GM10266 (cell line): ENCODE measurements around the gene PRDM5.

ENCODE experiments used
- DNase-seq: peaks from one replicate; pipeline ENCODE4 v3.0.0; 2012; ENCODE audit errors: extremely low spot score
- CTCF ChIP-seq: IDR thresholded peaks from 2 replicates; pipeline ENCODE4 v1.5.1; 2012; ENCODE audit warnings: mild to moderate bottlenecking, low read depth; ENCODE audit not compliant: control insufficient read depth, insufficient read depth; ENCODE audit errors: missing control alignments

The PRDM5 gene

DNA sequence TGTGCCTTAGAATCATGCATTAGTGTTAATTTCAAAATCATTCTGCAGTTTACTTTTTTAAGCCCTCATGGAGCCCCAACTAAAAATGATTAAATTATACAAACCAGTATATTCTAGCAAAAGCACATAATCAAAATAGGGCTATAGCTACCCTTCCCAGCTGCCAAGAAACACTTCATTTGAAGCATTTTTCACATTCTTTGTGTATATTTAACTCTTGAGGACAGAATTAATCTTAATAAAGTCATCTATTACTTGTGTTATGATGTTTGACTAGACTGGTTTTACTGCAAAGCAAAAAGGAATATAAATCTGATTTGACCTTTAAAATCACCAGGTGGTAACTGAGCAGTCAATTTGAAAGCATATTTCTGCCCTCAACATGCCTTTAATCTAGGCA, 145.1 kb downstream of the PRDM5 start:
- TF ChIP-seq CTCF = no peak
- DNase-seq = no peak

GRCh38 chr4:120775431-120775830, 147.1 kb downstream of the PRDM5 start:
- DNase-seq = no peak
- TF ChIP-seq CTCF = no peak

GRCh38 chr4:120773641-120774040, 148.9 kb downstream of the PRDM5 start:
- no peak for DNase-seq
- no peak for TF ChIP-seq CTCF

GRCh38 chr4:120771907-120772306, 150.6 kb downstream of the PRDM5 start:
- no peak for TF ChIP-seq CTCF
- no peak for DNase-seq

DNA sequence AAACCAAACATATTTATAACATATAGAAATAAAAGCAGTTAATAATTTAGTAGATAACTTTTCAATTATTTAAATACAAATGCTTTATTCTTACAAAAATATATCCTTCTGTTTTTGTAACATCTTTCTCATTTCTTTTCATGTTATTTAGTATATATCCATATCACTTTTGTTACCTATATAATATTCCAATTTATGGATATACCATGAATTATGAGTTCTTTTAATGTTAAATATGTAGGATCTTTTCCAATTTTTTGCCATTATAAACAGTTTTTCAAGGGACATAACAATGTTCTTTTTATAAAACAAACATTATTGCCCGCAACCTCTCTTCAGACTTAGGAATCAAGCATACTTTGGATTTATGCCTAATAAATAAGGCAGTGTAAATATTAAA, 151.6 kb downstream of the PRDM5 start:
- TF ChIP-seq CTCF = no peak
- DNase-seq = no peak

DNA sequence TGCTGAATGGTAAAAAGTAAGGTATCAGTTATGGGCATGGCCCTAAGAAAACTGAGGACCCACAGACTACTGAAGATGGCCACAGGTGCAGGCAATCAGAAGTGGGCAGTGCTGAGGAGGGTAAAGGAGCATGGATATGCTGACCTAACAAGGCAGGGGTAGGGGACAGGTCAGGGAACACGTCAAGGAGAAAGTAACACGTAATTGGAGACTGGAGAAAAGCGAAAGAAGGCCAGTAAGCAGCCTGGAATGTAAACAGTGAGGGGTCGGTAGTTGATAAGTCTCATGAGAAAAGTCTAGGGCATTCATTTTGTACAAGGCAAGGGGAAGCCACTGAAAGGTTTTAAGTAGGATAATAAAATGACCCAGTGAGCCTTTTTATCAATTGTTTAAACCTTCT, 153.3 kb downstream of the PRDM5 start:
- TF ChIP-seq CTCF = no peak
- DNase-seq = no peak

- no peak for TF ChIP-seq CTCF
- DNase-seq = no peak
Observed at GRCh38 chr4:120765260-120765680, 157.3 kb downstream of the PRDM5 start.

DNA sequence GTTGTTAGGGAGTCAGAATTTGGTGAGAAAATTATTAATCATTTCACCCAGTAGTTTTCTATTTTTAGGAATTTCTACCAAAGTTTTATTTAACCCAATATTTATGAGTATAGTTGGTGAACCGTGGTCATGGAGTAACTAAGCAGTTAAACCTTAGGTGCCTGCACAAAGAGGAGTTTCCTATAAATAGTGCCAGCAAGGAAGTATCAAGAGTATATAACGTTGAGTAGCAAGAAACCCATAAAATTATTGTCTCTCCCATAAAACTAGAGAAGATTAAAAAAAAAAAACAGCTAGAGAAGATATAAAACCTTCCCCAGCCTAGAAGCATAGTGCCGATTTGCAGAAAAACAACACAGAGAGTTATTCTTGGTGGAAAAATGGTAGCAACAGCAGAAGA, 158.9 kb downstream of the PRDM5 start:
- no peak for TF ChIP-seq CTCF
- DNase-seq = no peak
